GM18861 (cell line): ENCODE measurements around the gene DYRK4.
"Not testable (repeated sequence)": the region's sequence is repeated elsewhere in the genome, so short reads cannot be mapped to it uniquely, and the experiment has no call there.

Source experiments
- ATAC-seq: cut with Tn5 transposase; IDR thresholded peaks from one replicate; pipeline ENCODE4 v1.9.1; 2021; ENCODE audit not compliant: unreplicated experiment

Gene DYRK4, protein sequence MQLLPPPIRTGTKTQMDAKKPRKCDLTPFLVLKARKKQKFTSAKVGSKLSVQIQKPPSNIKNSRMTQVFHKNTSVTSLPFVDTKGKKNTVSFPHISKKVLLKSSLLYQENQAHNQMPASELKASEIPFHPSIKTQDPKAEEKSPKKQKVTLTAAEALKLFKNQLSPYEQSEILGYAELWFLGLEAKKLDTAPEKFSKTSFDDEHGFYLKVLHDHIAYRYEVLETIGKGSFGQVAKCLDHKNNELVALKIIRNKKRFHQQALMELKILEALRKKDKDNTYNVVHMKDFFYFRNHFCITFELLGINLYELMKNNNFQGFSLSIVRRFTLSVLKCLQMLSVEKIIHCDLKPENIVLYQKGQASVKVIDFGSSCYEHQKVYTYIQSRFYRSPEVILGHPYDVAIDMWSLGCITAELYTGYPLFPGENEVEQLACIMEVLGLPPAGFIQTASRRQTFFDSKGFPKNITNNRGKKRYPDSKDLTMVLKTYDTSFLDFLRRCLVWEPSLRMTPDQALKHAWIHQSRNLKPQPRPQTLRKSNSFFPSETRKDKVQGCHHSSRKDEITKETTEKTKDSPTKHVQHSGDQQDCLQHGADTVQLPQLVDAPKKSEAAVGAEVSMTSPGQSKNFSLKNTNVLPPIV

DNA sequence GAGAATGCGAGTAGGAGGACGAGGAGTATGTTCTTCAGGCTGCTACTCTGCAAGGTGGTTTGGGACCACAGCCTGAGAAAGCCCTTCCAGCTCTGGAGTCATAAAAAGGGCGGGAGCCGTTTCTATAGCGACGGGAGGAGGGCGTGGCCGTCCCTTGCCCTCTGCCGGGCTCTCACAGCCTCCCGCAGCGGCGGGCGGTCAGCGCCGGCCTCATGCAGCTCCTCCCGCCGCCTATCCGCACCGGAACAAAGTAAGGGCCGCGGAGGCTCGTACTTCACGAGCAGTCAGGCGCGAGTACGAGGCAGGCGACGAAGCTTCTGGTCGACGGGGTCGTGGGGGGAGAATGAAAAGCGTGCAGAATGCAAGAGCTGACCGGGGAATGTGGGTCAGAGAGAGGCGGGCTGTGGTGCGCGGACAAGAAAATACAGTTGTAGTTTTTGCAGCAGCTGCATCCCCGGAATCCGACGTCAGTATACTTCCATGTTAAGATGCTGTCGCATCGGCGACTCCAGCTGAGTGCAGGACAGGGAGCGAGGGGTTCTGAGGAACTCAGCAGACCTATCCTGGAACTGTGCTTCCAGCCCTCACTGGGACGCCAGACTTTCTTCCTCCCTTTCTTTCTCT is at the start of gene DYRK4:
DYRK4 (plus strand) TSS at position 175 of the 624 bp plus-strand sequence; CDS start at position 213, 38 bp downstream.
- no peak for ATAC-seq

DNA sequence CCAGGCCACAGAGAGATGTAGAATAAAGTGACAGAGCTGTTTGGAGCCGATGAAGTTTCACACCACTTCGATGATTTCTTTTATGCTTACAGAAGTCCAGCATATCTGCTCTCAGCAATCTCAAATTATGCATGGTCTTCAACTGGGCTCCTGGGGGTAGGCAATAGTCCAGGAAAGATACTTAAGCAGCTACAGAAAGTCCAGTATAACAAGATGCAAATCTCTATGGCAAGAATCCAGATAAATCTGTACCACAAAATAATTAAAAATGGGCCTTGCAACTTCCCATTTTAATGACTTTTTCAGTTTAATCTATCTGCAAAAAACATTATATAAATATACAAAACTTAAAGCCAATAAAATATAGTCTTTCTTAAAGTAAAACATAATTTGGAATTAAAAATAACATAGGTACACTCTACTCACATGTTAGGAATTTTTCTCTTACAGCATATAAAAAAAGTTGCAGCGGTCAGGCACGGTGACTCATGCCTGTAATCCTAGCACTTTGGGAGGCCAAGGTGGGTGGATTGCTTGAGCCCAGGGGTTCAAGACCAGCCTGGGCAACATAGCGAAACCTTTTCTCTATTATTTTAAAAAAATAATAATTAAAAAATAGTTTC is 43.8 kb upstream of the DYRK4 start:
- ATAC-seq, result no peak

GRCh38 chr12:4523443-4523842 is 38.6 kb upstream of the DYRK4 start:
- not testable (repeated sequence) for ATAC-seq

DNA sequence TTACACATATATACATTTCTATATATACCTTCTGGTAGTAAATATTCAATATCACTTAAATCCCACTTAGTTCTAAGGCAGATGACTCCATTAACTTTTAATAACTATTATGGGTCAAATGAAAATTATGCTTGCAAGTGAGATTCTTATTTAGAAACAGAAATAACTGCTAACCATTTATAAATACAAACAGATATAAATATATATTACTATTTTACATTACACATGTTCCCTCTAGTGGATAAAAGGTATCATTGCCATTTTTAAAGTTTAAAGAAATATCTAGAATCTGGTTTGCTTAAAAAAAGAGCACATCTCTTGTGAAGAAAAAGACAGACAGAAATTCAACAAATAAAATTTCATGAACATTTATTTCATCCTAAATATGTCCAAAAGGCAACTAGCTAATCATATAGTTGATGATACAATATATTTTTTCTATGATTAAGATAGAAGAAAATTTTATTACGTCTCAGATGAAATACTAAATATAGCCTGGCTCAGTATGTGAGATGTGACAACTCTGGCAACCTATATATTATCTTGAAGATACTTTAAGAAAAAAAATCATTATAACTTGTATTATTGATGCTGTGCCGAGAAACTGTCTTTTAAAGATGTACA is 35.0 kb upstream of the DYRK4 start:
- ATAC-seq, result no peak

DNA sequence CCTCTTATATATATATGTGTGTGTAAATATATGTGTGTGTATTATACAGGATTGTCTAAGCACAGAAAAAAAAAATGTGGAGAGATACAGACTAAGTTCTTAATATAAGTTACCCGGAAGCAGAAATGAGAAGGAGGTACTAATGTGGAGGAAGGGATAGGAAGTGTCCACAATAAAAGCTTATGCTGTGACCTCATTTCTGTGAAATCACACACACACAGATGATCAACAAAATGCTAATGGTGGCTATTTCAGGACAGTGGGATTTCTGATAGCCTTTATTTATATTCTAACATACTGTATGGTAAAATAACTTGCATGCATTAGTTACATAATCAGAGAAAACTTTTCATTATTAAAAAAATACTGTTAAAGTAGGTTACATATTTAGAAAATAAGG is 31.8 kb upstream of the DYRK4 start:
- no peak for ATAC-seq

DNA sequence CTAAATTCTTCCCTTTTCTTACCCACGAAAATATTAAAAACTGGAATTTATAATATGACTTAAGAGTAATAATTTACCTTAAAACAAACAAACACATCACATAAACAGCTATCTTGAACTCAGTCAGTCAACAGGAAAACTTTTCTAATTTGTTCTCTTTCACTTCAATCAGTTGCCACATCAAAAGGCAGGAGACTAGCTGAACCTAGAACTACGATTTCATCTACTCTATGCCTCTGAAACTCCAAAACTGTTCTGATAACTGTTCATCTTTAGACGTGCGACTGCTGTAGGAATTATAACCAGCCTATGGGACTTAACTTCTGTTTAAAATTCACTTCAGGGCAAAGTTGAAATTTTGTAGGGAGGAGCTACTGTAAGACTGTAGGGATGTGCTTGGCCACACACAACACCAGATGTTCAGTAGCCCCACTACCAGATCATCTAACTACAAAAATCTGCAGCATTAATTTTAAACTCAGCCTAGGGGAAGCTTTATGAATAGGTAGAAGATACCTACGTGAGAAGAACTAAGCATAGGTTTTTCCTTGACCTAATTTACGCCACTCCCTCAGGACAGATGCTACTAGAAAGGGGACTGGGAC is 30.9 kb upstream of the DYRK4 start:
- ATAC-seq, result no peak

DNA sequence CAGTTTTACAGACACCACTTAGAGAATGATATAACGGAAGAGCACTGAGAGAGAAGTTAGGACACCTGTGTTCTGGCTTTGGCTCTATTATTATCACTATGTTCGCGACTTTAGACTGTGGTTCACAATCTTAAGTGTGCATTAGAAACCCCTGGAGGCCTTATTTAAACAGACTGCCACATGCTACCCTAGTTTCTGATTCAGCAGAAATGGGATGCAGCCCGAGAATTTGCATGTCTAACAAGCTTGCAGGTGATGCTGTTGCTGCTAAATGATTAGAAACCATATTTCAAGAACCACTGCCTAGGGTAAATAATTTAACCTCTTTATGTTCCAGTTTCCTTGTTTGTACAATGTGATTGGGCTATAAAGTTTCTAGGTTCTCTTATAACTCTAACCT is 26.9 kb upstream of the DYRK4 start:
- ATAC-seq, result no peak

DNA sequence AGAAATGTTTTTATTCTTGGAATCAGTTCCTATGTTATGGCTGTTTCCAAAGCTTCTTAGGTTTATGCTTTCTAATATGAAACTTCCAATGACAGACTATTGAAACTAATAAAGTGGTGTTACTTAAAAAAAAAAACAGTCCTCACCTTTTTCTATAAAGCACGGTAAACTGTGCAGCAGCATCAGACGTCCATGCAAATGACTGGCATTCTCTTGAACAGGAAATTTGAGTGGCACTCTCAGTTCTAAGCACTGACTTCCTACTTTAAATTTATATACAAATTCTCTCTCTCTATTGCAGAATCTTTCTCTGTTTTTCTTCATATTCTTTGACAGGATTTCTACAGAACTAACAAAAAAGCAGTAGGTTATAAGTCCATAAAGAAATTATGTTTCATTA is 26.1 kb upstream of the DYRK4 start:
- ATAC-seq, result no peak

DNA sequence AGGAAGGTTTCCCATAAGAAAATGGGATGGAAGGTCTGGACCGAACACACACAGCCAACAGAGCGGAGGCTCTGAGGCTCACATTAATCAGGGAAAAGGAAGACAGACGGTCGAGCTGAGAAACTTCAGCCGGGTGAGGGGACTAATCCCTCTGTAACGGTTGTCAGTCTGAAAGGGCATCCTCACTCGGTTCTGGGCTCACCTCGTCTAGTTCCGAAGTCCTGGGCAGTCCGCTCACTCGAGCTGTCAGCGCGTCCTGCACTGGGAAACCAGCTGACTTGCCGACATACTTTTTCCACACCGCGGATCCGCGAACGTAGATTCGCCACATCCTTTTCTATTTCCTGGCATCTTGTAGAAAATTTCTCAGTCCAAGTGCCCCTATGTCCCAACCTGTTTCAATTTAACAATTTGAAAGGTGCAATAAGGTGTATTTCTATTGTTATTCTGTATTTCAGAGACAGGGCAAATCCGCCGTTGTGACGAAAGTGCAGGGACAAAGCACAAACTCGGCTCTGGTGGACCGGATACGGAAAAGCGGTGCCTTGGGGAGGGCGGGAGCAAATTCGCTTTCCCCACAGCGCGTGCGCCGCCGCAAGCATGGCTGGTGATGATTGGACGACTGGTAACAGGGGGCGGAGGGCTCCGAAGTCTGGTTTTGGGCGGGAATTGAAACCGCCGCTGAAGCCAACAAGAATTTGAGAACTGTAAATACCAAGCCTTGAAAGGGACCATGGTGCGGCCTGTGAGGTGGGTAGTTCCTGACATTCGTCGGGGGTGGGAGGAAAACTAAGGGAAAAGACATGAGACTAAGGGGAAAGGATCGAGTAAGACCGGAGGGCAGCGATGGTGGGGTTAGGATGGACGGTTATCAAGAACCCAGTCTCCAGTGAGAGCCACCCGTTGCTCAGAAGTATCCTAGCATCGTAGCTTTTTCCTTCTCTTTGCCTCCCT is 23.5 kb upstream of the DYRK4 start, which contains the start of gene RAD51AP1:
RAD51AP1 (plus strand) TSS at position 684 of the 954 bp plus-strand sequence; CDS start at position 734, 50 bp downstream.
- peak; percentile 65 for ATAC-seq

DNA sequence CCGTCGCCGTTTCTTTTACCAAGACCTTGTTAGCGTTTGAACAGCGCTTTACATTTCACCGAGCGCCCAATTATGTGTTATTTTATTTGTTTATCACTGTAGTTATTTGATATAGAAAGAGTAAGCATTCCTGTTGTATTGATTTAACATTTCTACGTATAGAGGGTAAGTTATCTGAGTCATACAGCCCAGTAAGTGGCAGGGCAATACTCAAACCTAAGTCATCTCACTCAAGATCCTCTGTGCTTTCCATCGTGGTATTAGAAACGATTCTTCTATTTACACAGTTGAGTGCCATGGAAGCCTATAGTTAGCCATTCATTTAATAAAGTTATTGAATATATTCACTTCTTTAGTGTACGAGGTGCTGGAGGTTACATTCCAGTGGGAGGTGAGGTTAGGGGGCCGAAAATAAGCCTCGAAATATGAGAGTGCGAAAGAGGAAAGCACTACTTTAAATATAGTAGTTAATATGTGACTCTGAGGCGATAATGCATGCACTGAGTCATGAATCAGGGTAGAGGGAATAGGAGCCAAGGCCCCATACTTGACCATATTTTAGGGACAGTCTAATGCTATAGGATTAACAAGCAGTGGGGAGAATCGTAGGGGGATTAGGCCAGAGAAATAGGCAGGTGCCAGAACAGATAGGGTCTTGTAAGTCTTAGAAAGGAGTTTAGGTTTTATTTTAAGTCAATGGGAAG is 22.7 kb upstream of the DYRK4 start:
- ATAC-seq, result no peak

- ATAC-seq, result no peak
These were observed 21.8 kb upstream of the DYRK4 start for GRCh38 chr12:4540170-4540569.

GRCh38 chr12:4540638-4541037 is 21.4 kb upstream of the DYRK4 start:
- ATAC-seq, result no peak

DNA sequence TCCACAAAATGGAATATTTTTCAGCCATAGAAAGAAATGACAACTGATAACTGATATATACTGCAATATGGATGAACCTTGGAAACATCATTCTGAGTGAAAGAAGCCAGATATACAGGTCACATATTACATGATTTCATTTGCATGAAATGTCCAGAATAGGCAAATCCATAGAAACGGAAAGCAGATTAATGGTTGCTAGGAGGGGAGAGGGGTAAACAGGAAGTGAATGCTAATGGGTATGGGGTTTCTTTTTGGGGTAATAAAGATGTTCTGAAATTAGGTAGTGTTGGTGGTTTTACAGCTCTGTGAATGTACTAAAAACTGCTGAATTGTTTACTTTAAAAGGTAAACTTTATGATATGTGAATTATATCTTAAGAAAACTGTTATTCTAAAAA is 16.8 kb upstream of the DYRK4 start:
- ATAC-seq, result no peak

DNA sequence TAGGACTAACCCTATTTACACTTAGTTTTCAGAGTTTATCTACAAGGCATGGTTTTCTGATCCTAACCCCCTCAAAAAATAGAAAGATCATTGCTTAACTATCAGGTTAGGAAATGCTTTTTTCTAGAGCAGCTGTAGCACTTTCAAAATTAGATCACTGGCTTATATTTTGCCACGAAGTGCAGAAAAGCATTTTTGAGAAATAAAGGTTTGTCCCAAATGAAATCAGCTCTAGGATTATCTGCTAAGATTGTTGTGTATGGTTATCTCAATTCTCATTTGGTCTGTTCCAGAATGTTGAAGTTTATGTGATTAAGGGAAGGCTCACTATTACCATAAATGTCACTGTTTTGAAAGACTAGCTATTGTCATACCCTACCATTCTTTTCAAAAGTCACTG is 9.8 kb upstream of the DYRK4 start:
- ATAC-seq, result no peak

GRCh38 chr12:4553943-4554342 is 8.1 kb upstream of the DYRK4 start:
- no peak for ATAC-seq

DNA sequence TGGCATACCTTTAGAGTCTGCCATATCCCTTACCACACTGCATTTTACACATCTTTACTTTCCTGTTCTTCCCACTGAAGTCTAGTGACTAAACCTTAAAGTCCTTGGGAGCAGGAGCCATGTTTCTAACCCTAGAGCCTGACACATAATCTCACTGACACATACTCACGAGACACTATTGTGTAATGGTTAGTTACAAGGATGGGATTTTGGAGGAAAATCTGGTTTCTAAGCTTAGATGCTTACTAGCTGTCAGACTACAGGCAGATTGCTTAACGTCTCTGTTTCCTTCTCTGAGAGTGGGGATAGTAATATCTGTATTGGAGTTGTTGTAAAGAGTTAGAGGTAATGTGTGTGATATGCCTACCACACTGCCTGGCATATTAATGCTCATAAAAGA is 6.2 kb upstream of the DYRK4 start:
- no peak for ATAC-seq

DNA sequence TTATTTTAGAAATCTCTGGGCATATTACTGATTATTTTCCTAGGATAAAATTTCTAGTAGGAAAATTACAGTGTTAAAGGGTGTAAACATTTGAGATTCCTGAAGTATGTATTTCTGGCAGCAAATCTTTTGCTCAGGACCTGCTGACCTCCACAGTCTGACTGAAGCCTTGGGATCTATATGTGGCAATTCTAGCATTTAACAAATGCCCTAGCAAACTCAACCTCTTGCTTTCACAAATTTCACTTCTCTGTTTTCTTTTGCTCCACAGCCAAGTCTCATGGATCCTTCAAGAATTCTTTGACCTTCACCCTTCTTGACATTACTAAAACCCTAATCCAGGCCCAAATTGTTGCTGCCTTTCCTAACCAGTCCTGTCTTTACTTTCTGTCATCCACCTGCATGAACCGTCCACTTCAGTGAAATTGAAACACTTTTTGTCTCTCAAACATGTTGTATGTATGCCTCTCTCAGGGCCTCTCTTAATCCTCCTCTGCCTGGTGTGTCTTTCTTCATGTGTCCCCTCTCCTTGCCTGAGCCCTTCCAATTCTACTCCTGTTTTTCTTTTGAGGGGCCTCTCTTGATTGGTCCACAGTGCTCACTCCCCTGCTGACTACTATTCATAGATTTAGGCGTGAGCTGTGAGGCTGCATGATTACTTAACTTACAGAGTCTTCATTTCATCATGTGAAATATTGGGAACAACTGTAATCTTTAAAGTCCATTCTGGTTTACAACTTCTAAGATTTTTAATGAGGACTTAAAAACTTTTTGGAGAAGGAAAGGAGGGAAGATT is 5.1 kb upstream of the DYRK4 start:
- no peak for ATAC-seq

DNA sequence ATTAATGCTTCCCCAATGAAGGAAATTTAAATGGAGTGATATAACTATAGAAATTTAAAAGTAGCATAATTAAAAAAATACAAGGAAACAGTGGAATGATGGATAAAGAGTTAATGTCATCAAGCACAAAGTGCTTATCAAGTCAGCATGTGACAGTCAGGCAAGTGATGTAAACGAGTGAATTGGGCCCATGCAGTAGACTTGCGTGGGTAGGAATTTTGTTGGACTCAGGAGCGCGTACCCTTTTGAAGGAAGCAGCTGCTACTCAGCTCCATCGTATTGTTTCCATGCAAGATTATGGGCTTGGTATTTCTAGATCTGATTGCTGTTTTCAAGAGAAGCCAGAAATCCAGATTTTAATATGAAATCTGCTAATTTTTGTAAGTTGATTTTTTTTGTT is 4.4 kb upstream of the DYRK4 start:
- no peak for ATAC-seq
